ENCODE measurements around the gene PHACTR3. TPM values are rescaled to one million over a fixed set of nuclear protein-coding genes. Genes with fewer than 3 reads are reported as not detected.

The PHACTR3 gene
- total RNA-seq, 1 donor = not detected

DNA sequence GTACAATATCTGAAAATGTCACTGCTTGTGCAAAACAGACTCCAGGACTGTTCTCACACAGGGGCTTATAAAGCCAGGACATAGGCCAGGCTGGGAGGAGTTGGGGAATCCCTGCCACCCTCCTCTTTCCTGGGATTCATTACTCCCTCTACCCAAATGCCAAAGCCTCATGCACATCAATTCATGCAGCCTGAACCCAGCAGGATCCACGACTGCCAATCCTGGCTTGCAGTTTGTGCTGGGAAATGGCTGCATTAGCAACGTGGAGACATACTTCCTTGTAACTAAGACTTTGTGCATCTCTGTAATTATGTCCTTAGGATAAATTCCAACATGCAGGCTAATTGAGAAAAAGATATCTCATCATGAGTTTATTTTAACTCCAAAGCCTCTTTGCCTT lies 185.3 kb downstream of the PHACTR3 start:
- Histone ChIP-seq H3K4me2 (ENCODE audit: insufficient read depth, low read length) (no peak overlapping the region), H3K4me3 (ENCODE audit: insufficient read depth, low read length) (no peak overlapping the region), H3K4me1 (ENCODE audit: insufficient read depth, low read length) (no peaks in the 10 kb centered on the region), H3K9me3 (ENCODE audit: low read depth, low read length) (no peaks in the 10 kb centered on the region), H2AFZ (ENCODE audit: low read length) (no peak overlapping the region), H3K27me3 (ENCODE audit: insufficient read depth, low read length) (no peaks in the 10 kb centered on the region), H3K36me3 (ENCODE audit: insufficient read depth, low read length) (no peaks in the 10 kb centered on the region), H4K20me1 (ENCODE audit: insufficient read depth, low read length) (no peaks in the 10 kb centered on the region), H3K27ac (ENCODE audit: low read depth, low read length) (no peak overlapping the region), H3K79me2 (ENCODE audit: insufficient read depth, low read length) (no peaks in the 10 kb centered on the region)
- DNase-seq (ENCODE audit: insufficient read length, low spot score, missing footprints) = no peak
- TF ChIP-seq, protein P1, sequence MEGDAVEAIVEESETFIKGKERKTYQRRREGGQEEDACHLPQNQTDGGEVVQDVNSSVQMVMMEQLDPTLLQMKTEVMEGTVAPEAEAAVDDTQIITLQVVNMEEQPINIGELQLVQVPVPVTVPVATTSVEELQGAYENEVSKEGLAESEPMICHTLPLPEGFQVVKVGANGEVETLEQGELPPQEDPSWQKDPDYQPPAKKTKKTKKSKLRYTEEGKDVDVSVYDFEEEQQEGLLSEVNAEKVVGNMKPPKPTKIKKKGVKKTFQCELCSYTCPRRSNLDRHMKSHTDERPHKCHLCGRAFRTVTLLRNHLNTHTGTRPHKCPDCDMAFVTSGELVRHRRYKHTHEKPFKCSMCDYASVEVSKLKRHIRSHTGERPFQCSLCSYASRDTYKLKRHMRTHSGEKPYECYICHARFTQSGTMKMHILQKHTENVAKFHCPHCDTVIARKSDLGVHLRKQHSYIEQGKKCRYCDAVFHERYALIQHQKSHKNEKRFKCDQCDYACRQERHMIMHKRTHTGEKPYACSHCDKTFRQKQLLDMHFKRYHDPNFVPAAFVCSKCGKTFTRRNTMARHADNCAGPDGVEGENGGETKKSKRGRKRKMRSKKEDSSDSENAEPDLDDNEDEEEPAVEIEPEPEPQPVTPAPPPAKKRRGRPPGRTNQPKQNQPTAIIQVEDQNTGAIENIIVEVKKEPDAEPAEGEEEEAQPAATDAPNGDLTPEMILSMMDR (IDR thresholded peaks at IDR 0.05; ENCODE audit: extremely low read depth, low read depth, low read length) = no peak

DNA sequence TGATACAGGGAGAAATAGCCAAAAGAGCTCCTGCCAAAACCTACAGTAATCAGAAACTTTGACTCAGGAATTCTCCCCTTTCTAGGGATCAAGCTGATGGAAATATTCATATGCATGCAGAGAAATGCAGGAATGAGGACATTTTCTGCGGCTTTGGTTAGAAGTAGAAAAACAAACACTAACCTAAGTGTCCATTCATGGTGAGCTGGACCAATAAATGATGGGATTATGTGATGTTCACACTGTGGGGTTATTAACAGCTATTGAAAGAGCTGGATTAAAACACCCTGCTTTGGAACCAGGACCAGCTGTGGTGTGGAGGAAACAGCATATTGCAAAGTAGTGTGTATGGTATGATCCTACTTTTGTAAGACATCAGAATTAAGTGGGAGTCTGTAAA lies 186.0 kb downstream of the PHACTR3 start:
- no peak for DNase-seq (ENCODE audit: insufficient read length, low spot score, missing footprints)

GRCh38 chr20:59792300-59792699 lies 188.0 kb downstream of the PHACTR3 start:
- H3K4me3 ChIP-seq (ENCODE audit: insufficient read depth, low read length) = no peak overlapping the region
- H2AFZ ChIP-seq (ENCODE audit: low read length) = no peak overlapping the region
- TF ChIP-seq, protein P1 (IDR thresholded peaks at IDR 0.05; ENCODE audit: extremely low read depth, low read depth, low read length) = no peak
- DNase-seq (ENCODE audit: insufficient read length, low spot score, missing footprints) = no peak
- H3K36me3 ChIP-seq (ENCODE audit: insufficient read depth, low read length) = no peaks in the 10 kb centered on the region
- H3K27ac ChIP-seq (ENCODE audit: low read depth, low read length) = no peak overlapping the region
- no peaks in the 10 kb centered on the region for H3K4me1 ChIP-seq (ENCODE audit: insufficient read depth, low read length)
- H4K20me1 ChIP-seq (ENCODE audit: insufficient read depth, low read length) = no peaks in the 10 kb centered on the region
- H3K79me2 ChIP-seq (ENCODE audit: insufficient read depth, low read length) = no peaks in the 10 kb centered on the region
- H3K4me2 ChIP-seq (ENCODE audit: insufficient read depth, low read length) = no peak overlapping the region
- no peaks in the 10 kb centered on the region for H3K27me3 ChIP-seq (ENCODE audit: insufficient read depth, low read length)
- no peaks in the 10 kb centered on the region for H3K9me3 ChIP-seq (ENCODE audit: low read depth, low read length)

More for the DNA sequence above, 186.0 kb downstream of the PHACTR3 start:
- H3K27ac ChIP-seq (ENCODE audit: low read depth, low read length) = no peak overlapping the region
- no peaks in the 10 kb centered on the region for H3K36me3 ChIP-seq (ENCODE audit: insufficient read depth, low read length)
- no peaks in the 10 kb centered on the region for H3K9me3 ChIP-seq (ENCODE audit: low read depth, low read length)
- H3K4me2 ChIP-seq (ENCODE audit: insufficient read depth, low read length) = no peak overlapping the region
- no peaks in the 10 kb centered on the region for H3K4me1 ChIP-seq (ENCODE audit: insufficient read depth, low read length)
- TF ChIP-seq, protein P1 (IDR thresholded peaks at IDR 0.05; ENCODE audit: extremely low read depth, low read depth, low read length) = no peak
- H3K4me3 ChIP-seq (ENCODE audit: insufficient read depth, low read length) = no peak overlapping the region
- no peaks in the 10 kb centered on the region for H3K79me2 ChIP-seq (ENCODE audit: insufficient read depth, low read length)
- H3K27me3 ChIP-seq (ENCODE audit: insufficient read depth, low read length) = no peaks in the 10 kb centered on the region
- no peak overlapping the region for H2AFZ ChIP-seq (ENCODE audit: low read length)
- H4K20me1 ChIP-seq (ENCODE audit: insufficient read depth, low read length) = no peaks in the 10 kb centered on the region

DNA sequence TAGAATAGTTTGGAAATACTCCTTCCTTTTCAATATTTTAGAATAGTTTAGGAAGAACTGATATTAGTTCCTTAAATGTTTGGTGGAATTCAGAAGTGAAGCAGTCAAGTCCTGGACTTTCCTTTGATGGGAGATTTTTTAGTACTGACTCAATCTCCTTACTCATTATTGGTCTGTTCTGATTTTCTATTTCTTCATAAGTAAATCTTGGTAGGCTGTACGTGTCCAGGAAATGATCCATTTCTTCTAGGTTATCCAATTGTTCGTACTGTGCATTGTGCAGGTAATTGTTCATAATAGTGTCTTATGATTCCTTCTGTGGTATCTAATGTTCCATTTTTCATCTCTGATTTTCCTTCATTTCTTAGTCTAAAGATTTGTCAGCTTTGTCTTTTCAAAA lies 190.2 kb downstream of the PHACTR3 start:
- Histone ChIP-seq H3K4me1 (ENCODE audit: insufficient read depth, low read length) (no peaks in the 10 kb centered on the region), H3K9me3 (ENCODE audit: low read depth, low read length) (no peaks in the 10 kb centered on the region), H3K79me2 (ENCODE audit: insufficient read depth, low read length) (no peaks in the 10 kb centered on the region), H3K4me3 (ENCODE audit: insufficient read depth, low read length) (no peak overlapping the region), H3K27me3 (ENCODE audit: insufficient read depth, low read length) (no peaks in the 10 kb centered on the region), H3K4me2 (ENCODE audit: insufficient read depth, low read length) (no peak overlapping the region), H4K20me1 (ENCODE audit: insufficient read depth, low read length) (no peaks in the 10 kb centered on the region), H3K36me3 (ENCODE audit: insufficient read depth, low read length) (no peaks in the 10 kb centered on the region), H3K27ac (ENCODE audit: low read depth, low read length) (no peak overlapping the region), H2AFZ (ENCODE audit: low read length) (no peak overlapping the region)
- DNase-seq (ENCODE audit: insufficient read length, low spot score, missing footprints) = no peak
- TF ChIP-seq, protein P1 (IDR thresholded peaks at IDR 0.05; ENCODE audit: extremely low read depth, low read depth, low read length) = no peak

Data from osteoblast (primary cell).